Loucy (cell line): ENCODE results near the gene HOXA5.

Experiments
- CTCF ChIP-seq: fragments of 200-600 bp; sonication (generic); conservative IDR thresholded peaks from 2 replicates; pipeline ENCODE4 v1.5.1; 2014; ENCODE audit warnings: mild to moderate bottlenecking, antibody characterized with exemption, low read length
- EZH2phosphoT487 ChIP-seq: fragments of 200-600 bp; IDR thresholded peaks from 2 replicates; pipeline ENCODE4 v1.6.1; 2018; ENCODE audit warnings: antibody characterized with exemption, mild to moderate bottlenecking, moderate library complexity, borderline replicate concordance

- TF ChIP-seq CTCF (no peak), EZH2phosphoT487 (no peak)
Observed at GRCh38 chr7:27126596-27127327, 16.7 kb downstream of the HOXA5 start.
